HL-60 (cell line): Measurements from ENCODE around the gene AKT3.

Source experiments
- DNase-seq, 2 experiments: peaks; one replicate each; pipeline ENCODE4 v3.0.0-alpha.2; 2010 to 2020; ENCODE audit warnings: low read depth in 1 of 2, low spot score in 1 of 2
- H3K27ac ChIP-seq: fragments of 250-450 bp; sonication (Bioruptor Pico); replicated peaks from 2 replicates; pipeline ENCODE4 v1.5.1; 2020; ENCODE audit warnings: mild to moderate bottlenecking, moderate library complexity
- H3K27me3 ChIP-seq: fragments of 250-450 bp; sonication (Bioruptor Pico); 2 replicates; pipeline ENCODE4 v1.5.1; 2021; ENCODE audit warnings: mild to moderate bottlenecking, moderate library complexity; ENCODE audit not compliant: insufficient read depth, poor library complexity, severe bottlenecking
- H3K4me3 ChIP-seq: replicated peaks from 2 replicates; pipeline ENCODE4 v1.5.1; 2011; ENCODE audit warnings: mild to moderate bottlenecking, control low read depth, low read length; ENCODE audit not compliant: insufficient read depth
- CTCF ChIP-seq: IDR thresholded peaks from one replicate; pipeline ENCODE4 v1.5.1; 2011; ENCODE audit warnings: low read length, control low read depth, inconsistent platforms; ENCODE audit not compliant: insufficient read depth
- GABPA ChIP-seq: IDR thresholded peaks from 2 replicates; pipeline ENCODE4 v1.6.1; 2012; ENCODE audit warnings: low read depth
- POLR2AphosphoS5 ChIP-seq: IDR thresholded peaks from 2 replicates; pipeline ENCODE4 v1.6.1; 2012; ENCODE audit warnings: low read depth
- REST ChIP-seq: IDR thresholded peaks from 2 replicates; pipeline ENCODE4 v1.6.1; 2012; ENCODE audit warnings: low read depth; ENCODE audit not compliant: insufficient replicate concordance
- SPI1 ChIP-seq: IDR thresholded peaks from 2 replicates; pipeline ENCODE4 v1.6.1; 2012; ENCODE audit warnings: low read depth, mild to moderate bottlenecking, borderline replicate concordance

The AKT3 gene

GRCh38 chr1:243725075-243725474, 125.0 kb downstream of the AKT3 start:
- Histone ChIP-seq H3K4me3 (no peak overlapping the region), H3K27me3 (no peaks in the 10 kb centered on the region), H3K27ac (no peak overlapping the region)
- DNase-seq = no peak
- TF ChIP-seq GABPA (no peak), REST (no peak), CTCF (no peak), SPI1 (no peak)

GRCh38 chr1:243723458-243724043, 126.5 kb downstream of the AKT3 start:
- TF ChIP-seq REST (no peak), POLR2AphosphoS5 (no peak), CTCF (no peak), GABPA (no peak), SPI1 (no peak)
- Histone ChIP-seq H3K27ac (no peak overlapping the region), H3K27me3 (no peaks in the 10 kb centered on the region), H3K4me3 (no peak overlapping the region)
- DNase-seq = no peak

GRCh38 chr1:243723050-243723449, 127.0 kb downstream of the AKT3 start:
- DNase-seq = no peak
- H3K27me3 ChIP-seq = no peaks in the 10 kb centered on the region
- H3K27ac ChIP-seq = no peak overlapping the region
- TF ChIP-seq REST (no peak), SPI1 (no peak), CTCF (no peak), GABPA (no peak), POLR2AphosphoS5 (no peak)
- H3K4me3 ChIP-seq = no peak overlapping the region
